ENCODE measurements around the gene KPNA1.

KPNA1 gene

DNA sequence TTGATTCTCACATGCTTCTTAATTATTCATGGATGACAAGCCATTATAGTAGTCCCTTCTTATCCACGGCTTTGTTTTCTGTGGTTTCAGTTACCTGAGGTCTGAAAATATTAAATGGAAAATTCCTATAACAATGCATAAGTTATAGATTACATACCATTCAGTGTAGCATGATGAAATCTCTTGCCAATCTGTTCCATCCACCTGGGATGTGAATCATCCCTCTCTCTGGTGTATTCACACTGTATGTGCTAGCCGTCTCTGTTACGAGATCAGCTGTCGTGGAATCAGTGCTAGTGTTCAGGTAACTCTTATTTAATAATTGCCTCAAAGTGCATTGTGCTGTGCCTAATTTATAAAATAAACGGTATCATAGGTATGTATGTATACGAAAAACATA is 104.1 kb downstream of the KPNA1 start:
- DNase-seq, result no peak

DNA sequence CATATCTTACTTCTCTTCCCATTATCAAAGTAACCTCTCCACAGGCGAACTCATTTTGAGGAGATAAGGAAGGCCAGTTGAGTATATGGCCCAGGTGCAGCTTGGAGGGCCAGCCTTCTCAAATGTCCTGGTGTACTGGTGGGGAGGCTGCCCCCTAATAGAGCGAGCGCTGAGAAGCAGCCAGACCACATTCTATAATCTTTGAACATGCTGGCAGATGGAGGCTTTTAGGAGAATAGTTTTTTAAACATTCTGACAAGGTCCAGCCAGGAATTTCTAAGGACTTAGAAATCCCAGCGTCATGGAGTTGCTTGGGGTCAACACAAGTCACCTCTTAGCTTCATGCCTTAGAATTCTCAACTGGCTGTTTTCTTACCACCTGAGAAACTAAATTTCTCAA is 104.6 kb downstream of the KPNA1 start:
- DNase-seq, result no peak

DNA sequence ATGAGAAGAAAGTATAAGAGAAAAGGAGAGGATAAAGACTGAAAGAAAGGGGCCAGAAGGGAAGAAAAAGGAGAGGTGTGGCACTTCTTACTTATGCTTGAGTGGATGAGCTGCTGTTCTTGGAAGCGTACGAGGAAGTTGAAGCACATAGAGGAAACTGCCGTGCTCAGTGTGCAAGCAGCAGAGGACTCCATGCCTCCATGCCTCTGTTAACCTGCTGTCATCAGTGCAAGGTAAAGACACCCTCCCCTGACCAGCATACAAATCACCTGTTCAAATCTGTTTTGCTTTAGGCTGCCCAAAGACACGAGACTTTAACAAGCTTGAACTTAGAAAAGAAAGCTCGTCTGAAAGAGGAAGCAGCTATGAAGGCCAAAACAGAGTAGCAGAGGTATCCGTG is 105.3 kb downstream of the KPNA1 start:
- DNase-seq, result no peak

GRCh38 chr3:122407946-122408345 is 106.8 kb downstream of the KPNA1 start:
- DNase-seq, result no peak

DNA sequence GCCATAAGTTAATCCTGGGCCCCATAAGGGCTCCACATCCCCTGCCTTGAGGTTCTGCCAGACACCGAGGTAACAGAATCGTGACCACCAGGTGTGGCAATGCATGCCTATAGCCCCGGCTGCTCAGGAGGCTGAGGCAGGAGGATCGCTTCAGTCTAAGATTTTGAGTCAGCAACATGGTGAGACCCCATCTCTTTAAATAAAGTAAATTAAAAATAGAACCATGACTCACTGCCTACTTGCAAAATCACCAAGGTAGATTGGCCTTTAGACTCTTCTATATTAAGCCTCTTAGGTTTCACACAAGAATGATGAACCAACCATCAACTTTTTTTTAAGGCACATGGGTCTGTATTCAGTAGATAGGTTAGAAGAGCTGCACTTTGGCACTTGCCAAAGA is 108.5 kb downstream of the KPNA1 start:
- DNase-seq, result no peak

GRCh38 chr3:122405015-122405414 is 109.7 kb downstream of the KPNA1 start:
- DNase-seq, result no peak

GRCh38 chr3:122403489-122403888 is 111.2 kb downstream of the KPNA1 start:
- DNase-seq, result no peak

GRCh38 chr3:122398920-122399319 is 115.8 kb downstream of the KPNA1 start:
- DNase-seq, result no peak

DNA sequence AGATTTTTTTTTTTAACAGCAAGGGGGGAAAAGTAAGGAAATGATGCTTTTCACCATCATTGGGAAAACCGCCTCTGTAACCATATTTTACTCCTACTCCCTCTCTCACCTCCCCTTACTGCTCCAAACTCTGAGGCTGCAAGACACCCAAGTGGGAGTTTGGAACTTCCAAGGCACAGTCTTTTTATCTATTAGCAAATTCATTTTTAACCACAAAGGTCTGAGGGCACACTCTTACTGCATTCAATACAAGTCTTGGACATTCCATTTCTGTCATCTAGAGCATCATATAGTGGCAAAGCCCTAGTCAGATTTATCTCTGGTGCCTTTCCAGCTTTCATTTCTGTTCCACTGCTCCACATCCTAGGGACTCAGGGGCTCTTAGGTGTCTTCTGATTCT is 117.5 kb downstream of the KPNA1 start:
- no peak for DNase-seq

- DNase-seq, result no peak
These were observed 118.2 kb downstream of the KPNA1 start for GRCh38 chr3:122396511-122396910.

GRCh38 chr3:122395582-122395981 is 119.2 kb downstream of the KPNA1 start:
- no peak for DNase-seq

- no peak for DNase-seq
These were observed 120.6 kb downstream of the KPNA1 start for GRCh38 chr3:122394173-122394572.

DNA sequence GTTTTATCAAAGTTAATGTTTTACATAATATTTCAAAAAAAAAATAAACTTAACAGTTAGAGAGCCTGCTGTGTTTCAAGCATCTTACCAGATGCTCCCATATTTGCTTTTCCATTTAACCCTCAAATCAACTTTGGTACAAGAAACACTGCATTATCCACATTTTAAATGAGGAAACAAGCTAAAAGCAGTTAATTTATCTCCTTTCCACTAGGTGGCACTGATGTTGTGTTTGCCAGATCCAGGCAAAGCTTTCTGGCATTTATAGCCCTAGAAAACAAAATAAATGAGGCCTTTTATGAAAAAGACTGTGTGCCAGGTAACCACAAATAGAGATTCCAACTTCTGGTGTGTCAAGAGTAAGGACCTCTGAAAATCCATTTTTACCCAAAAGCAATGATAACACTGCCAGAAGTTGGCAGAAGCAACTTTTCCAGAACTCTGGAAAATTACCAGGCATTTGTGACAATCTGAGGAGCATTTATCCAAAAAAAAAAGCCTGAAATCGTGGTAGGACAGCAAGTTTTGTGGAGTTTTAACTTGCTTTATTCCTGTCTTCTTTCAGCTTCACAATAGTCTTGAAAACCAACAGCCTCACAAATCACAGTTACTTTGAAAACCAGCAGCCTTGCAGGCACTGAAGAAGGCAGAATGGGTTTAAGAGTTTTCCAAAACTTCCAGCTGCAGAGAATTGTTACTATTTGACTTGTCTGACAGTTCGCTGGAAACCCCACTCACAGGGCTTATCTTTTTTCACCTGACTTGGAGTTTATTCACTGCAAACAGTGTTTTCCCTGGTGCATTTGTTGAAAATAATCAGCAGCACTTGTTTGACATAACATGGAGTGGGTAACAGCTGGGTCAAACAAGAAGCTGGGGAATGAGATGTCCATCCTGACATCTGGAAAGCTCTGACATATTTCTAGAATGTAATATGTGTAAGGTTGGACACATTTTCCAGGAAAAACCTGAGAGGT is 121.6 kb downstream of the KPNA1 start:
- DNase-seq, result peak; percentile 48 to 55

- DNase-seq, result no peak
These were observed 122.9 kb downstream of the KPNA1 start for GRCh38 chr3:122391681-122392446.

GRCh38 chr3:122390665-122391064 is 124.1 kb downstream of the KPNA1 start:
- DNase-seq, result no peak

- no peak for DNase-seq
These were observed 124.8 kb downstream of the KPNA1 start for GRCh38 chr3:122389892-122390291.

DNA sequence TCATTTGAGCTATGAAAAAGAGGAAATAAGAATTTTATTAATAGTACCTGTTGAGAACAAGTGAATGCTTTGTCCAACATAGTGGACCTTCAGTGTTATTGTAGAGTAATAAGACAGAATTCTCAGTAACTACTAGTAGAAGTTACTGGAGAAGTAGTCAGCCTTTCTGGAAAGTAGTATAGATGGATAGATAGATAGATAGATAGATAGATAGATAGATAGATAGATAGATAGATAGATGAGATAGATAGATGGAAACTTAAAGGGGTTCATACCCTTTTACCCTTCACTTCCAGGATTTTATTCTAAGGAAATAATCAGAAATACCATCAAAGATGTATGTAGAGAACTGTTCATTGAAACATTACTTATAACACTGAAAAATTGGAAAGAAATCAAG is 125.5 kb downstream of the KPNA1 start:
- no peak for DNase-seq

DNA sequence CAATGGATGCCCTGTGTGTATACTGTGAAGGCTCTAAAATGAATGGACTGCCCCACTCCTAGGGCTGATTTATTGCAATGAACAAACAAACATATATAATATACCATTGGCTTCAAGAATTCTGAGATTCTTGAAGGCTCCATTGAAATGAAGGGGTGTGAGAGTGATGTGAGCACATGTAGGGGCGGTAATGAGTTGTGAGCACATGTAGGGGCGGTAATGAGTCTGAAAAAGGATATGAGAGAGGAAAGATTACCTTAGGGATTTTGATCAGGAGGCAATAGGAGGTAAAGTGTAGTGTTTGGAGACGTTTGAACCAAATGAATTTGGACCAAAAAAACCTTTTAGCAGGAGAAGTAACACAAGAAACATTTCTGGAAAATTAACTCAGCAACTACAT is 127.0 kb downstream of the KPNA1 start:
- DNase-seq, result no peak

GRCh38 chr3:122383771-122384697 is 130.7 kb downstream of the KPNA1 start, which contains the start of gene FAM162A:
Gene FAM162A, plus strand, starts transcription at chr3:122384182. Its CDS starts 84 bp downstream, at chr3:122384266.
- DNase-seq, result peak; percentile 90 to 95

- DNase-seq, result peak; percentile 85
These were observed 131.7 kb downstream of the KPNA1 start, which contains the start of gene MIX23 for GRCh38 chr3:122382888-122383666. Gene MIX23, minus strand, starts transcription at chr3:122383231. Its CDS starts 7 bp downstream, at chr3:122383224.

- DNase-seq, result no peak
These were observed 136.8 kb downstream of the KPNA1 start for GRCh38 chr3:122377975-122378374.

GRCh38 chr3:122374034-122374433 is 140.7 kb downstream of the KPNA1 start:
- no peak for DNase-seq

Data from SHP77 (cell line).